Endometrial microvascular endothelial cells (primary cell): ENCODE data around the gene SPTA1. TPM values are rescaled to one million over a fixed set of nuclear protein-coding genes. Genes with fewer than 3 reads are reported as not detected.

Experiments used
- in situ Hi-C: cut with HindIII; loops from 2 replicates; pipeline ENCODE4 v1.10.0; 2017; ENCODE audit warnings: low sequenced_read_pairs, low pct_unique_long_range_greater_than_20kb; ENCODE audit errors: inconsistent ontology term
- total RNA-seq: library from RNA; depleted of rRNA; stranded (reverse); fragments of >200 nt; gene quantifications from one replicate; pipeline ENCODE4 v1.2.3, GENCODE V29; 2015; ENCODE audit errors: inconsistent ontology term

The SPTA1 gene
- total RNA-seq, 1 donor from 2014 or later = not detected

- in situ Hi-C loops = no loop called here
These were observed 85.8 kb downstream of the SPTA1 start for GRCh38 chr1:158600735-158601134.

- in situ Hi-C loops = no loop called here
These were observed 99.6 kb downstream of the SPTA1 start for GRCh38 chr1:158586942-158587341.

GRCh38 chr1:158583962-158584361, 102.6 kb downstream of the SPTA1 start:
- in situ Hi-C loops = no loop called here

- in situ Hi-C loops = no loop called here
These were observed 106.8 kb downstream of the SPTA1 start, which contains the start of gene OR10X1 for GRCh38 chr1:158579733-158580132. Gene OR10X1, minus strand, starts transcription at chr1:158579899. Its CDS starts 0 bp downstream, at chr1:158579899.

GRCh38 chr1:158577561-158577960, 109.0 kb downstream of the SPTA1 start:
- in situ Hi-C loops = no loop called here

GRCh38 chr1:158572226-158572625, 114.3 kb downstream of the SPTA1 start:
- in situ Hi-C loops = no loop called here

- in situ Hi-C loops = no loop called here
These were observed 116.0 kb downstream of the SPTA1 start, which contains the start of gene OR6P1 for GRCh38 chr1:158570480-158570879. Gene OR6P1, minus strand, starts transcription at chr1:158570580. Its CDS starts 6,976 bp downstream, at chr1:158563604.

- in situ Hi-C loops = no loop called here
These were observed 121.9 kb downstream of the SPTA1 start for GRCh38 chr1:158564608-158565007.

GRCh38 chr1:158563853-158564252, 122.7 kb downstream of the SPTA1 start:
- in situ Hi-C loops = no loop called here

Other genes with a start within 250 kb of the SPTA1 start
- not detected for gene OR10K1, start 224.9 kb downstream of the SPTA1 start, total RNA-seq
- gene OR10R2, start 214.5 kb downstream of the SPTA1 start, total RNA-seq = not detected
- not detected for gene OR6Y1, start 132.3 kb downstream of the SPTA1 start, total RNA-seq
- not detected for gene OR6P1, start 116.1 kb downstream of the SPTA1 start, total RNA-seq
- gene OR10X1, start 106.8 kb downstream of the SPTA1 start, total RNA-seq = not detected
- not detected for gene OR10Z1, start 81.4 kb downstream of the SPTA1 start, total RNA-seq
- not detected for gene OR6K2, start 13.9 kb upstream of the SPTA1 start, total RNA-seq
- gene OR6K3, start 34.0 kb upstream of the SPTA1 start, total RNA-seq = not detected
- not detected for gene OR6K6, start 68.0 kb upstream of the SPTA1 start, total RNA-seq
- gene OR6N1, start 85.5 kb upstream of the SPTA1 start, total RNA-seq = not detected
- not detected for gene OR6N2, start 94.5 kb upstream of the SPTA1 start, total RNA-seq
- not detected for gene MNDA, start 144.6 kb upstream of the SPTA1 start, total RNA-seq
- gene PYHIN1, start 244.8 kb upstream of the SPTA1 start, total RNA-seq = not detected